ENCODE measurements around the gene KLRG1. TPM values are rescaled to one million over a fixed set of nuclear protein-coding genes. Genes with fewer than 3 reads are reported as not detected.

Gene KLRG1
- 0.39 and 0.76 TPM in 2 replicates for total RNA-seq

DNA sequence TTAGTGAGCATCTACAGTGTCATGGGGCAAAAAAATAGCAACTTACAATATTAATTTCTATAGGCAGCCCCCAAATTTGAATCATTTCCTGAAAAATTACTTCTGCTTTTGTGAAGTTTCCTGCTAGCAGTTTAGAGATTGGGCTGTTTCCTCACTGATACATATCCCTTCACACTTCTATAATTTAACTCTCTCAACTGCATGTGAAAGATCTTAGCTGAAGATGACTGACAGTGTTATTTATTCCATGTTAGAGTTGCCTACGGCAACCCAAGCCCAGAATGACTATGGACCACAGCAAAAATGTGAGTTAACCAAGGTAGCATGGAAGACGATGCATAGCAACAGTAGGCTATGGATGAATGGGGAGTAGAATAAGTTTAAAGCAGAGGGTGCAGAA, at the start of gene KLRG1:
TSS of gene KLRG1 (plus strand) at position 134 of the 400 bp plus-strand sequence. CDS start at position 224, 90 bp downstream.

DNA sequence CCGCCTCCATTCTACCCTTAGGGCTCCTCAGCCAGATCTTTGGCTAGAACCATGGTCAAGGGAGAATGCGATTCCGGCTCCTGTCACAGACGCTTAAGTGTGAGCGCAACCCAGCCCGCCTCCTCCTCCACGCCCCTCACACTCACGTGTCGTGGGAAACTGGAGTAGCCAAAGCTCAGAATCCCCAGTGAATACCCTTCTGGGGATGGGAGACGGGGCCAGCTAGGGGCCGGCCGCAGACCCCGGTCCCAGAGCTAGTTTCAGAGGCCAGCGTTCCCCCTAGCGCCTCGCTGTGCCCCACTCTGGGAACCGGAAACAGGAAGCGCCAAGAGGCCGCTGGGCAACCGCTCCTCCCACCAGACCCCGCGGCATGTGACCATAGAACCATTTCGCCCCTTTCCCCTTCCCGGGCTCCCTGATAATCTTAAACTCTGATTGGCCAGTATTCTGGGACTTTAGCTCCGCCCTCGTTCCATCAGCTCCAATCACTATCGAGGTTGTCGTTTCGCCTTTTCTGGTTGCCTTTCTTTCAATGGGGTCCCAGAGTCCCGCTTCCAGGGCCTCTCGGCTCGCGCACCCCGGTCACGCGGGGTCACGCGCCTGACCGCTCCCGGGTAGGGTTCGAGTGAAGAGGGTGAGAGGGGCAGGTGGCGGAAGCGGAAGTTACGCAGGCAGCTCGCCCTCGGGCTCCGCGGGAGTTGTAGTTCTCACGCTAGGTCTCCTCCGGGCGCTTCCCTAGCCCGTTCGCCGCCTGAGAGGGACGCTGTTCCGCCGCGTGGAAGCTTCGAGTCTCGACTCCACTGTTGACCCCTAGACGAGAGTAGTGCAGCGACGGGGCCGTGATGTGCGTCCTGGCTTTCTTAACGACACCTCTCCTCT, 39.8 kb upstream of the KLRG1 start, which contains the start of gene M6PR:
TSS of gene M6PR (minus strand) at position 304 of the 879 bp plus-strand sequence. CDS start 3,241 bp downstream, outside the sequence.

Other genes starting within 250 kb of the KLRG1 start
- gene A2ML1, start 166.9 kb upstream of the KLRG1 start, total RNA-seq = 179 and 399 TPM in 2 replicates
- gene PHC1, start 75.0 kb upstream of the KLRG1 start, total RNA-seq = 38.5 and 43.5 TPM in 2 replicates
- 96.0 and 149 TPM in 2 replicates for gene M6PR, start 39.9 kb upstream of the KLRG1 start, total RNA-seq
- 0.39 TPM in 1 of 2 replicates, not detected in the other for gene A2M, start 126.4 kb downstream of the KLRG1 start, total RNA-seq
- not detected in 2 replicates for gene PZP, start 218.8 kb downstream of the KLRG1 start, total RNA-seq